Spleen (tissue), 11 donors: Measurements from ENCODE around the gene KIF21A. TPM values are rescaled to one million over a fixed set of nuclear protein-coding genes. Genes with fewer than 3 reads are reported as not detected.

ENCODE experiments used
- DNase-seq: peaks from one replicate; pipeline ENCODE4 v3.0.0-alpha.2; 2020
- H3K27ac ChIP-seq, 8 donors: fragments of 200-600 bp; sonication (generic) in 7 of 8; 1 replicate in 4 of 8; 2 replicates in 4 of 8; pipeline versions ENCODE4 v1.5.0 to v1.8.0; 2016 to 2021; ENCODE audit warnings: inconsistent platforms in 4 of 8, mild to moderate bottlenecking in 4 of 8, moderate library complexity in 1 of 8
- H3K27me3 ChIP-seq, 7 donors: fragments of 200-600 bp; sonication (generic) in 6 of 7; replicated peaks in 1 of 7; 1 replicate in 4 of 7; 2 replicates in 3 of 7; pipeline versions ENCODE4 v1.5.0 to v1.8.0; 2016 to 2021; ENCODE audit warnings: inconsistent platforms in 3 of 7, mild to moderate bottlenecking in 1 of 7
- H3K36me3 ChIP-seq, 6 donors: fragments of 200-600 bp; sonication (generic) in 5 of 6; 1 replicate in 4 of 6; 2 replicates in 2 of 6; pipeline versions ENCODE4 v1.5.0 to v1.8.0; 2016 to 2021; ENCODE audit warnings: inconsistent platforms in 2 of 6
- H3K4me1 ChIP-seq, 6 donors: fragments of 200-600 bp; sonication (generic) in 5 of 6; 1 replicate in 3 of 6; 2 replicates in 3 of 6; pipeline versions ENCODE4 v1.5.0 to v1.8.0; 2016 to 2021; ENCODE audit warnings: inconsistent platforms in 3 of 6
- H3K4me3 ChIP-seq, 8 donors: fragments of 200-600 bp; sonication (generic) in 7 of 8; 1 replicate in 4 of 8; 2 replicates in 4 of 8; pipeline versions ENCODE4 v1.5.0 to v1.8.0; 2016 to 2021; ENCODE audit warnings: inconsistent platforms in 4 of 8, mild to moderate bottlenecking in 4 of 8, moderate library complexity in 2 of 8
- H3K9me3 ChIP-seq, 8 donors: fragments of 200-600 bp; sonication (generic) in 7 of 8; 1 replicate in 4 of 8; 2 replicates in 4 of 8; pipeline versions ENCODE4 v1.5.0 to v1.8.0; 2016 to 2021; ENCODE audit warnings: inconsistent platforms in 4 of 8
- CTCF ChIP-seq, 11 experiments: fragments of 200-600 bp in 7 of 11; fragments of 450-650 bp in 4 of 11; sonication (generic) in 4 of 11; IDR thresholded peaks in 8 of 11; conservative IDR thresholded peaks in 3 of 11; 1 replicate in 7 of 11; 2 replicates in 4 of 11; pipeline versions ENCODE4 v1.4.0 to v1.8.0; 2016 to 2021; ENCODE audit warnings: antibody characterized with exemption in 11 of 11, inconsistent platforms in 4 of 11, mild to moderate bottlenecking in 1 of 11
- POLR2A ChIP-seq, 3 donors: fragments of 450-650 bp; IDR thresholded peaks; one replicate each; pipeline ENCODE4 v1.5.1; 2017; ENCODE audit warnings: antibody characterized with exemption in 3 of 3, mild to moderate bottlenecking in 1 of 3
- POLR2AphosphoS5 ChIP-seq, 3 donors: sonication (generic); formaldehyde crosslinking; IDR thresholded peaks; one replicate each; pipeline ENCODE4 v1.5.1; 2017; ENCODE audit warnings: antibody characterized with exemption in 3 of 3
- WGBS, 5 donors: extraction: QIAGEN DNeasy Blood & Tissue Kit in 3 of 5; methylation state at CpG; one replicate each; pipeline versions ENCODE4 v1.1.5 to v1.1.7; 2013 to 2018; 5-methylcytosine and 5-hydroxymethylcytosine counted together
- intact Hi-C: fragments of 100-400 bp; cut with DNase I; formaldehyde crosslinking; loops from one replicate; pipeline ENCODE4 v1.15.0; 2023; ENCODE audit warnings: low total_unique reads
- polyA plus RNA-seq, 3 donors: library from polyadenylated mRNA; stranded (reverse); fragments of 200-250 nt; gene quantifications; one replicate each; pipeline ENCODE4 v1.2.1, GENCODE V29; 2013
- total RNA-seq, 7 donors: library from RNA; depleted of rRNA in 3 of 7; stranded (reverse); fragments of >200 nt in 3 of 7; fragmentation: NEBNext Ultra II Directional in 4 of 7; extraction: Animal tissue kit (Norgen Biotek cat#: 25700) in 4 of 7; gene quantifications; one replicate each; pipeline versions ENCODE4 v1.1.0 to v1.2.1, GENCODE V29; 2016 to 2021
- donor health status: healthy with polysubstance abuse.
- donor health status: DM: no; HTN: no; CAD: no; lungs with moderate emphysema.
- donor health status: DM: no; HTN: no; CAD: no.
- donor health status: Bipolar disorder and iron deficiency.
- donor health status: healthy.
- donor health status: DM: no; HTN: no; CAD: no.
- donor health status: DM: yes; HTN: yes; CAD: no.

Gene KIF21A
- total and polyA plus RNA-seq, 10 donors, result 1.0 to 47.1 (median 11.8) TPM

DNA sequence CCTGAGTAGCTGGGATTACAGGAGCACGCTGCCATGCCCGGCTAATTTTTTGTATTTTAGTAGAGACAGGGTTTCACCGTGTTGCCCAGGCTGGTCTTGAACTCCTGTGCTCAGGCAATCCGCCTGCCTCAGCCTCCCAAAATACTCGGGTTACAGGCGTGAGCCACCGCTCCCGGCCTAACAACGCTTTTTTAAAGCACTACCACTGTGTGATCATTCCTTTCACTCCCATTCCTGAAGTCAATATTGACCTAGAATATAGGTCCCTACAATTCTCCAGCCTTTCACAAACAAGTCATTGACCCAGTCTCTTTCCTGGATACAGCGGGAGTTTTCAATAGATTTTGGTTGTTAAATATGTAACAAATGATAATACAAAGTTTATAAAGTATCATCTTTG, 62.8 kb downstream of the KIF21A start:
- Histone ChIP-seq H3K27me3 (no peaks in the 10 kb centered on the region), H3K9me3 (no peaks in the 10 kb centered on the region), H3K4me3 (no peak overlapping the region), H3K27ac (no peak overlapping the region), H3K36me3 (no peaks in the 10 kb centered on the region), H3K4me1 (no peaks in the 10 kb centered on the region)
- 92 to 96% (median 94%) methylated on average over 10 of the region's 10 CpGs for WGBS, 5 donors
- no peak for DNase-seq
- intact Hi-C loops, result no loop called here
- TF ChIP-seq CTCF (IDR thresholded peaks at IDR 0.05 in 8 of 11, conservative IDR thresholded peaks at IDR 0.05 in 3 of 11), result no peak
- TF ChIP-seq POLR2A (IDR thresholded peaks at IDR 0.05), result no peak
- no peak for TF ChIP-seq POLR2AphosphoS5 (IDR thresholded peaks at IDR 0.05)

DNA sequence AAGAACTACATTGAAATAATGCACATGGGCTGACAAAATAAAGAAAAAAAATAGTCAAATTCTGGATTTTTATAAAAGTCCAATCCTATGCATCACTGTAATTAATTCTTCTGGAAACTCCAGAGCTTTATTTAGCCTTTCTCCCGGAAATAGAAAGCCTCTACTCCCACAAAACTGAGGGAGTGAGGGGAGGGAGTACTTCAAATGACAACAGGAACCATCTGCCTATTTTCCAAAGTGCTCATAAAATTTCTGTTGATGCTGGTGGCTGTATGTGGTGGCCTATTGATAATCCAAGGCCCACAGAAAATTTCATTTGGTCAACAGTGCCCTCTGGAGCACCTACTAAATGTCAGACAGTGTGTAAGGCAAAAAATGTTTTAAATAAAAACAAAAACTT, 64.6 kb downstream of the KIF21A start:
- H3K36me3 ChIP-seq, result no peaks in the 10 kb centered on the region
- H3K9me3 ChIP-seq, result no peaks in the 10 kb centered on the region
- peak overlapping the region in 3 of 8 donors; percentile 20 to 30 (median 22) for H3K27ac ChIP-seq
- no peaks in the 10 kb centered on the region for H3K4me1 ChIP-seq
- TF ChIP-seq CTCF (IDR thresholded peaks at IDR 0.05 in 8 of 11, conservative IDR thresholded peaks at IDR 0.05 in 3 of 11) (no peak), POLR2A (IDR thresholded peaks at IDR 0.05) (no peak), POLR2AphosphoS5 (IDR thresholded peaks at IDR 0.05) (no peak)
- H3K4me3 ChIP-seq, result no peak overlapping the region
- no peaks in the 10 kb centered on the region for H3K27me3 ChIP-seq
- DNase-seq, result no peak
- intact Hi-C loops, result no loop called here
- WGBS, 5 donors, result 33 to 56% (median 52%) methylated on average over 1 of the region's 1 CpG

GRCh38 chr12:39375206-39375808, 67.6 kb downstream of the KIF21A start:
- intact Hi-C loops, result no loop called here
- Histone ChIP-seq H3K4me3 (no peak overlapping the region), H3K36me3 (no peaks in the 10 kb centered on the region), H3K27me3 (no peaks in the 10 kb centered on the region), H3K4me1 (peaks cover 0 to 3% (median 0%) of the 10 kb centered on the region in 6 donors), H3K9me3 (no peaks in the 10 kb centered on the region), H3K27ac (peak overlapping the region in 2 of 8 donors; percentile 5 to 12)
- 73 to 87% (median 85%) methylated on average over 2 of the region's 2 CpGs for WGBS, 5 donors
- TF ChIP-seq POLR2AphosphoS5 (IDR thresholded peaks at IDR 0.05) (no peak), CTCF (IDR thresholded peaks at IDR 0.05 in 8 of 11, conservative IDR thresholded peaks at IDR 0.05 in 3 of 11) (no peak), POLR2A (IDR thresholded peaks at IDR 0.05) (no peak)
- DNase-seq, result no peak

- Histone ChIP-seq H3K4me3 (no peak overlapping the region), H3K27ac (peak overlapping the region in 4 of 8 donors; percentile 7 to 37 (median 23)), H3K9me3 (no peaks in the 10 kb centered on the region), H3K4me1 (peaks cover 0 to 8% (median 0%) of the 10 kb centered on the region in 6 donors), H3K36me3 (no peaks in the 10 kb centered on the region), H3K27me3 (no peaks in the 10 kb centered on the region)
- no peak for DNase-seq
- TF ChIP-seq POLR2AphosphoS5 (IDR thresholded peaks at IDR 0.05) (no peak), CTCF (IDR thresholded peaks at IDR 0.05 in 8 of 11, conservative IDR thresholded peaks at IDR 0.05 in 3 of 11) (no peak), POLR2A (IDR thresholded peaks at IDR 0.05) (no peak)
- 49 to 57% (median 50%) methylated on average over 2 of the region's 2 CpGs for WGBS, 5 donors
- intact Hi-C loops, result no loop called here
Measured at GRCh38 chr12:39372929-39373328, 70.0 kb downstream of the KIF21A start.
